ENCODE measurements around the gene NFIX. TPM values are rescaled to one million over a fixed set of nuclear protein-coding genes. Genes with fewer than 3 reads are reported as not detected.

NFIX gene
- total and polyA plus RNA-seq, 12 donors = 16.8 to 162 (median 138) TPM

DNA sequence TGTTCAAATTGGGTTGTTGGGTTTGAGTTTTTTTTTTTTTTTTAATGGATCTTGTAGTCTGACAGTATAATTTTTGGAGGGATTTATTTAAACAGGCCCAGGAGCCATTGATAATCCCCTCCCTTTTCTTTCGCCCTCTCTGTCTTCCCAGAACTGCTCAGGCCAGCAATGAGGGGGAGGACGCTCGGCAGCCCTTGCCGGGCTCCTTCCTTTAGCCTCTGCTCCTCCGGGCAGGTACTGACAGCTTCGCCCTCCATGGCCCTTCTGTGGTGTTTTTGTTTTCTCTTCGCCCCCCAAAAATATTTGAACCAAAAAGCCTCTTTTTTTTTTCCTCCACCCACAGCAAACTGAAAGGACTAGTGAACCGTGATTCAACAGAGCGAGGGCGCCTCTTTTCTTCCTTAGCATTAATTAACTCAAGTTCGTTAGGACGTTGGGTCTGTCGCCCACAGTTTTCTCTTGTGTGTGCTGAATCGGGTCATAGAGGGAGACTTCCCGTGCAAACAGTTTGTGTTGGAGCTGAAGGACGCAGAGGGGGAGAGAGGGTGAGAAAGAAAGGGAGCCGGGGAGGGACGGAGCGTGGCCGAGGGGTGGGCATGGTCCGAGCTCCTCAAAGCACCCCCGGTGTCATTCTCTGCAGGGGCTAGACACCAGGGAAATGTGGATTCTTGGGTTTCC, 21.5 kb downstream of the NFIX start:
- DNase-seq = no peak
- peak overlapping the region in 6 of 10 donors; percentile 6 to 25 (median 16) for H3K4me3 ChIP-seq
- TF ChIP-seq, protein P1, sequence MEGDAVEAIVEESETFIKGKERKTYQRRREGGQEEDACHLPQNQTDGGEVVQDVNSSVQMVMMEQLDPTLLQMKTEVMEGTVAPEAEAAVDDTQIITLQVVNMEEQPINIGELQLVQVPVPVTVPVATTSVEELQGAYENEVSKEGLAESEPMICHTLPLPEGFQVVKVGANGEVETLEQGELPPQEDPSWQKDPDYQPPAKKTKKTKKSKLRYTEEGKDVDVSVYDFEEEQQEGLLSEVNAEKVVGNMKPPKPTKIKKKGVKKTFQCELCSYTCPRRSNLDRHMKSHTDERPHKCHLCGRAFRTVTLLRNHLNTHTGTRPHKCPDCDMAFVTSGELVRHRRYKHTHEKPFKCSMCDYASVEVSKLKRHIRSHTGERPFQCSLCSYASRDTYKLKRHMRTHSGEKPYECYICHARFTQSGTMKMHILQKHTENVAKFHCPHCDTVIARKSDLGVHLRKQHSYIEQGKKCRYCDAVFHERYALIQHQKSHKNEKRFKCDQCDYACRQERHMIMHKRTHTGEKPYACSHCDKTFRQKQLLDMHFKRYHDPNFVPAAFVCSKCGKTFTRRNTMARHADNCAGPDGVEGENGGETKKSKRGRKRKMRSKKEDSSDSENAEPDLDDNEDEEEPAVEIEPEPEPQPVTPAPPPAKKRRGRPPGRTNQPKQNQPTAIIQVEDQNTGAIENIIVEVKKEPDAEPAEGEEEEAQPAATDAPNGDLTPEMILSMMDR (IDR thresholded peaks at IDR 0.05) = no peak
- peaks cover 55 to 99% (median 94%) of the 10 kb centered on the region in 9 donors for H3K4me1 ChIP-seq
- intact Hi-C loops (cut with DNase I) = loop anchor here in 2 of 10 donors (2.0 to 5.0 kb wide), 2 partner anchors 18 to 46 kb away; no protein-coding TSS in a partner anchor
- peak overlapping the region; percentile 79 to 96 (median 88) for H3K27ac ChIP-seq
- no peaks in the 10 kb centered on the region for H3K9me3 ChIP-seq
- WGBS, 2 donors = 65 to 72% methylated on average over 22 of the region's 22 CpGs
- no peak for ATAC-seq
- H3K27me3 ChIP-seq = peaks cover 0 to 38% (median 0%) of the 10 kb centered on the region in 7 donors
- no peaks in the 10 kb centered on the region for H3K36me3 ChIP-seq

GRCh38 chr19:13017306-13018034, 22.2 kb downstream of the NFIX start:
- ATAC-seq = no peak
- Histone ChIP-seq H3K27ac (peak overlapping the region; percentile 79 to 96 (median 88)), H3K4me1 (peaks cover 50 to 100% (median 96%) of the 10 kb centered on the region in 9 donors), H3K9me3 (no peaks in the 10 kb centered on the region), H3K27me3 (peaks cover 0 to 31% (median 0%) of the 10 kb centered on the region in 7 donors), H3K4me3 (peak overlapping the region in 5 of 10 donors; percentile 10 to 25 (median 15)), H3K36me3 (no peaks in the 10 kb centered on the region)
- TF ChIP-seq, protein P1 (IDR thresholded peaks at IDR 0.05) = no peak
- intact Hi-C loops (cut with DNase I) = loop anchor here in 2 of 10 donors (2.0 to 5.0 kb wide), 2 partner anchors 19 to 45 kb away; no protein-coding TSS in a partner anchor
- WGBS, 2 donors = 53 to 66% methylated on average over 14 of the region's 14 CpGs
- no peak for DNase-seq

DNA sequence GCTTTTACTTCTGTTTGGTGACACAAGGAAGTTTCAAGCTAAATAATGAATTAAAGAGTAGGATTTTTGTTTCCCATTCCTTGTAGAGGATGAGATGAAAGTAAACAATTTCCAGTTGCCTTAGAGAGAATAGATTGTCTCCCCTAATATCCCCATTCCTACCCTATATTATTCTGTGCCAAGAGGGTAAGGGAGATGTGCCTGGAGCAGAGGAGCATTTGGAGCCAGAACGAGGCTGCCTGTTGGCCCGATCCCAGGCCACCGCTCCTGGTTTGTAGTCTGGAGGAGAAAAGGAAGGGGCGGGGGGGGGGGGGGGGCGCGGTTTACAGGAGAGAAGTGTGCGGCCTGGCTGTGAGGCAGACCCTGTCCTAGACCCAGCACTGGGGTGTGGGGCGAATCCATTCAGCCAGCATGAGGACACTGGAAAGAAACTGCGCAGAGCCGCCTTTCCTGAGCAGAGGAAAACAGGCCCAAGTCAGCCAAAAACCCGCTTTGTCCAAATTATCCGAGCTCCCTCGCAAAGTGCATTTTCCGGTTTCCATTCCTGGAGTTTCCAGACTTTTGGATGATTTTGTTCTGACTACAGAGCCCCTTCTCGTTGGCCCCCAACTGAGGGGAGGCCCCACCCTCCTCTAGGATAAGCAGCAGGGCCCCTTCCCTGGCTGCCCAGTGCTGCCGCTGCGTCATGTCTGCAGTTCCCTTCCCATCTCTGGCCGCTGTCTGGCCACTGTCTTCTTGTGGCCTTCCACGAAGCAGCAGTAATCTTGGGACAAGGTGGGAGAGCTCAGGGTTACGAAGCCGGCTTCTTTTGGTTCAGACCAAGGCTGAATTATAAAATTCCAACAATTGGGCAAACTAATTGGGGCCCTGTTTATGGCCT, 23.0 kb downstream of the NFIX start:
- intact Hi-C loops (cut with DNase I) = loop anchor here in 1 of 10 donors (5.0 kb wide), 1 partner anchor 44 kb away; no protein-coding TSS in a partner anchor
- Histone ChIP-seq H3K4me3 (peak overlapping the region in 6 of 10 donors; percentile 4 to 38 (median 11)), H3K27ac (peak overlapping the region; percentile 79 to 96 (median 88)), H3K9me3 (no peaks in the 10 kb centered on the region), H3K27me3 (peaks cover 0 to 23% (median 0%) of the 10 kb centered on the region in 7 donors), H3K4me1 (peaks cover 50 to 99% (median 90%) of the 10 kb centered on the region in 9 donors), H3K36me3 (no peaks in the 10 kb centered on the region)
- TF ChIP-seq, protein P1 (IDR thresholded peaks at IDR 0.05) = no peak
- WGBS, 2 donors = 28 to 45% methylated on average over 18 to 20 of the region's 21 CpGs
- ATAC-seq = peak in 6 of 8 donors; percentile 1 to 15 (median 9)
- DNase-seq = peak; percentile 75 to 77

Measured in heart right ventricle (tissue), 16 donors.